B cell (primary cell): ENCODE data around the gene GSTP1. TPM values are rescaled to one million over a fixed set of nuclear protein-coding genes. Genes with fewer than 3 reads are reported as not detected.

Source experiments
- ATAC-seq: fragments of 200-7000 bp; cut with Tn5 transposase; one replicate; pipeline ENCODE4 v1.10.0; 2021; ENCODE audit warnings: low read depth, mild to moderate bottlenecking, moderate number of reproducible peaks, moderate library complexity
- CTCF ChIA-PET: fragments of 350-600 bp; sonication (Branson Sonifier 250); formaldehyde crosslinking; loops from one replicate; lab custom pipeline; 2021; ENCODE audit warnings: antibody characterized with exemption, inconsistent platforms; lab: Charles Lee
- POLR2A ChIA-PET: fragments of 350-600 bp; sonication (Branson Sonifier 250); formaldehyde crosslinking; loops from one replicate; lab custom pipeline; 2021; ENCODE audit warnings: antibody characterized with exemption; lab: Charles Lee
- DNase-seq: peaks from one replicate; pipeline ENCODE4 v3.0.0; 2013
- H2AFZ ChIP-seq: 2 replicates; pipeline ENCODE4 v1.6.1; 2012; ENCODE audit warnings: mild to moderate bottlenecking, low read depth, low read length; ENCODE audit not compliant: insufficient read depth, poor library complexity, severe bottlenecking
- H3K27ac ChIP-seq, 2 donors: 1 replicate in 1 of 2; 2 replicates in 1 of 2; pipeline ENCODE4 v1.5.1; 2012 to 2013; ENCODE audit warnings: low read length in 2 of 2, mild to moderate bottlenecking in 2 of 2, moderate library complexity in 1 of 2
- H3K27me3 ChIP-seq, 4 experiments: fragments of 200-600 bp in 1 of 4; sonication (generic) in 1 of 4; replicated peaks in 1 of 4; 1 replicate in 2 of 4; 2 replicates in 2 of 4; pipeline versions ENCODE4 v1.6.1 to v1.7.0; 2013 to 2016; ENCODE audit warnings: low read length in 3 of 4, mild to moderate bottlenecking in 2 of 4, mixed read lengths in 1 of 4, moderate library complexity in 1 of 4; ENCODE audit not compliant: insufficient read depth in 4 of 4, control insufficient read depth in 3 of 4; ENCODE audit errors: control extremely low read depth in 1 of 4
- H3K36me3 ChIP-seq, 2 experiments: replicated peaks in 1 of 2; 1 replicate in 1 of 2; 2 replicates in 1 of 2; pipeline versions ENCODE4 v1.6.1 to v1.7.1; 2013; ENCODE audit warnings: low read length in 1 of 2; ENCODE audit not compliant: insufficient read depth in 2 of 2, control insufficient read depth in 1 of 2; ENCODE audit errors: control extremely low read depth in 1 of 2, extremely low read depth in 1 of 2
- H3K4me1 ChIP-seq, 2 donors: fragments of 200-600 bp in 1 of 2; sonication (generic) in 1 of 2; 1 replicate in 1 of 2; 2 replicates in 1 of 2; pipeline versions ENCODE4 v1.5.1 to v1.6.1; 2013 to 2017; ENCODE audit warnings: low read length in 2 of 2; ENCODE audit not compliant: control insufficient read depth in 2 of 2, insufficient read depth in 2 of 2
- H3K4me2 ChIP-seq: replicated peaks from 2 replicates; pipeline ENCODE3; 2012; ENCODE audit warnings: mild to moderate bottlenecking, low read depth, low read length; ENCODE audit not compliant: poor library complexity, severe bottlenecking
- H3K4me3 ChIP-seq, 5 experiments: fragments of 200-600 bp in 1 of 5; sonication (generic) in 1 of 5; 1 replicate in 3 of 5; 2 replicates in 2 of 5; pipeline versions ENCODE4 v1.5.1 to v1.7.0; 2011 to 2016; ENCODE audit warnings: low read length in 4 of 5, mild to moderate bottlenecking in 4 of 5, low read depth in 2 of 5, control low read depth in 1 of 5, moderate library complexity in 1 of 5; ENCODE audit not compliant: insufficient read depth in 1 of 5; ENCODE audit errors: control extremely low read depth in 1 of 5, extremely low read depth in 1 of 5
- H3K79me2 ChIP-seq: fragments of 200-600 bp; sonication (generic); one replicate; pipeline ENCODE4 v1.6.0; 2016; ENCODE audit warnings: low read length; ENCODE audit not compliant: control insufficient read depth, insufficient read depth
- H3K9ac ChIP-seq: fragments of 200-600 bp; sonication (generic); 2 replicates; pipeline ENCODE4 v1.6.1; 2017; ENCODE audit warnings: mild to moderate bottlenecking, low read length, moderate library complexity
- H3K9me3 ChIP-seq, 3 donors: one replicate each; pipeline versions ENCODE4 v1.6.1 to v1.7.1; 2013; ENCODE audit warnings: low read length in 2 of 3; ENCODE audit not compliant: control insufficient read depth in 2 of 3, insufficient read depth in 1 of 3; ENCODE audit errors: control extremely low read depth in 1 of 3
- H4K20me1 ChIP-seq: 2 replicates; pipeline ENCODE4 v1.6.0; 2012; ENCODE audit warnings: mild to moderate bottlenecking, low read length; ENCODE audit not compliant: insufficient read depth, control insufficient read depth, poor library complexity, severe bottlenecking
- H3K27ac Mint-ChIP-seq: one replicate; pipeline ENCODE4 v1.8.0; 2021; ENCODE audit warnings: mixed read lengths
- H3K27me3 Mint-ChIP-seq: one replicate; pipeline ENCODE4 v1.8.0; 2021; ENCODE audit warnings: mixed read lengths
- H3K4me1 Mint-ChIP-seq: one replicate; pipeline ENCODE4 v1.8.0; 2021; ENCODE audit warnings: mixed read lengths
- H3K4me3 Mint-ChIP-seq: one replicate; pipeline ENCODE4 v1.8.0; 2021; ENCODE audit warnings: mixed read lengths
- H3K9me3 Mint-ChIP-seq: one replicate; pipeline ENCODE4 v1.8.0; 2022; ENCODE audit warnings: mixed read lengths; ENCODE audit not compliant: insufficient read depth
- EZH2 ChIP-seq: IDR thresholded peaks from 2 replicates; pipeline ENCODE4 v1.6.1; 2012; ENCODE audit warnings: borderline replicate concordance, low read depth, mild to moderate bottlenecking, moderate library complexity, low read length; ENCODE audit not compliant: insufficient read depth, poor library complexity, severe bottlenecking
- WGBS: methylation state at CpG from one replicate; pipeline ENCODE4 v1.1.5; 2013; ENCODE audit warnings: missing lambda C conversion rate; ENCODE audit not compliant: insufficient coverage; 5-methylcytosine and 5-hydroxymethylcytosine counted together
- intact Hi-C: fragments of 100-400 bp; cut with micrococcal nuclease; formaldehyde crosslinking; loops from one replicate; pipeline ENCODE4 v1.10.0; 2022
- polyA plus RNA-seq: library from polyadenylated mRNA; depleted of rRNA; stranded (reverse); fragments of >200 nt; gene quantifications from 2 replicates; pipeline ENCODE4 v1.2.3, GENCODE V29; 2012
- total RNA-seq, 2 donors: library from RNA; stranded (reverse); fragments of 120-200 nt in 1 of 2; gene quantifications; 1 replicate in 1 of 2; 2 replicates in 1 of 2; pipeline versions ENCODE4 v1.2.3 to v1.2.4, GENCODE V29; 2013 to 2022
- TF ChIP-seq, protein P1 (sequence below): fragments of 200-600 bp; IDR thresholded peaks from one replicate; pipeline ENCODE4 v1.8.0; 2022; ENCODE audit warnings: antibody characterized with exemption, mild to moderate bottlenecking

GSTP1 gene
- total and polyA plus RNA-seq, 2 donors (not counting 1 experiment from before 2014, with no cell fraction given): 200 to 313 TPM

DNA sequence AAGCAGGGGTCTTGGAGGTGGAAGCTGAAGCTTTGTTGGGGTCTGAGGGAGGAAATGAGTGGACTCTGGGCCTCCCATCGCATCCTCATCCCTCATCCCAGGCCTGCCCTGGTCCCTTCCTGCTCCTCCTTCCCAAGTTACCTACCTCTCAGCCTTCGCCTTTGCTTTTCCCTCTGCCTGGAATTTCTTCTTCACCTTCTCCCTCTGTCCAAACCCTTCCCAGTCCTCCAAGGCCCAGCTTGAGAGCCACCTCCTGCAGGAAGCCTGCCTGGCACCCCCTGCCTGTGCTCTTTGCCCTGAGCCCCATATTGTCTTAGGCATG, 48.2 kb downstream of the GSTP1 start:
- H3K27ac Mint-ChIP-seq: peak overlapping the region; percentile 73
- no peak overlapping the region for H3K4me2 ChIP-seq

DNA sequence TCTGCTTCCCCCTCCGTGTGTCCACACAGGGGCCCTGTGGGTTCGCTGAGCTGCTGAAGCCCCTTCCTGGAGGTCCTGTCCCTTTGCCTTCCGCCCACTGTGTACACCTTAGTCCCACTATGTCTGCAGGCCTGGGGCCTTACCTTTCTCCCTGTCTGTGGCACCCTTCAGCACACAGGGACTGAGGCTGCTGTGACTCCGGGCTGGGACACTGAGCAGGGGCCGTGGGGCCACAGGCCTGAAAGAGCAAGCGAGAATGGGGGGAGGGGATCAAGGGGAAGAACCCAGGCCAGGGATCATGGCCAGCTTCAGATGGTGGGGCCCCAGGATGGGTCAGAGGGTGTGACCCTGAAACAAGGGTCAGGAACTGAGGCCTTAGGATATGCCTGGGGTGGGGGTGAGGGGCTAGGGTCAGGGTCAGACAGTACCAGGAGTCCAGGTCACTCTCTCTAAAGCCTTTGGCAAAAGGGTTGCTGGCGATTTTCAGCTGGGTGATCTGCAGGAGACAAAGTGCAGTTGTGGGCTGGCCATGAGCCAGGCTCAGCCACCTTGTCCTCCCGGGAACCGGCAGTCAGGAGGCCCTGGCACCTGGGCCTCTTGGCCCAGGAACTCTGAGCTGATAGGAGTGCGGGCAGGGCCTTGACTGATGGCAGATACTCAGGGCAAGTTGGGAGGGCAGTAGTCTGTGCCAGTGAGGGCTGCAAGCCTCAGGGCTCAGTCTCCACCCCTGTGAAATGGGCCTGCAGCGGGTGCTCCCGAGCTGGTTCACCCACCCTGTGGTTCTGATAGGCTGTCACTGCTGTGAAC, 48.8 kb downstream of the GSTP1 start:
- Histone ChIP-seq H3K27ac (no peak overlapping the region), H2AFZ (no peak overlapping the region), H4K20me1 (peaks cover 9% of the 10 kb centered on the region), H3K36me3 (no peaks in the 10 kb centered on the region), H3K4me3 (no peak overlapping the region), H3K9ac (no peak overlapping the region), H3K4me1 (peaks cover 14 to 19% of the 10 kb centered on the region in 2 donors), H3K79me2 (no peaks in the 10 kb centered on the region), H3K9me3 (no peaks in the 10 kb centered on the region), H3K27me3 (no peaks in the 10 kb centered on the region), H3K4me2 (no peak overlapping the region)
- Mint-ChIP-seq H3K4me3 (peak overlapping the region; percentile 67), H3K9me3 (no peaks in the 10 kb centered on the region), H3K27me3 (no peaks in the 10 kb centered on the region), H3K4me1 (peaks cover 18% of the 10 kb centered on the region), H3K27ac (peak overlapping the region; percentile 73)
- POLR2A ChIA-PET: no interaction called here
- TF ChIP-seq EZH2: no peak
- TF ChIP-seq, protein P1, sequence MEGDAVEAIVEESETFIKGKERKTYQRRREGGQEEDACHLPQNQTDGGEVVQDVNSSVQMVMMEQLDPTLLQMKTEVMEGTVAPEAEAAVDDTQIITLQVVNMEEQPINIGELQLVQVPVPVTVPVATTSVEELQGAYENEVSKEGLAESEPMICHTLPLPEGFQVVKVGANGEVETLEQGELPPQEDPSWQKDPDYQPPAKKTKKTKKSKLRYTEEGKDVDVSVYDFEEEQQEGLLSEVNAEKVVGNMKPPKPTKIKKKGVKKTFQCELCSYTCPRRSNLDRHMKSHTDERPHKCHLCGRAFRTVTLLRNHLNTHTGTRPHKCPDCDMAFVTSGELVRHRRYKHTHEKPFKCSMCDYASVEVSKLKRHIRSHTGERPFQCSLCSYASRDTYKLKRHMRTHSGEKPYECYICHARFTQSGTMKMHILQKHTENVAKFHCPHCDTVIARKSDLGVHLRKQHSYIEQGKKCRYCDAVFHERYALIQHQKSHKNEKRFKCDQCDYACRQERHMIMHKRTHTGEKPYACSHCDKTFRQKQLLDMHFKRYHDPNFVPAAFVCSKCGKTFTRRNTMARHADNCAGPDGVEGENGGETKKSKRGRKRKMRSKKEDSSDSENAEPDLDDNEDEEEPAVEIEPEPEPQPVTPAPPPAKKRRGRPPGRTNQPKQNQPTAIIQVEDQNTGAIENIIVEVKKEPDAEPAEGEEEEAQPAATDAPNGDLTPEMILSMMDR: no peak
- DNase-seq: peak; percentile 25
- WGBS: 72% methylated on average over 10 of the region's 12 CpGs
- intact Hi-C loops: no loop called here
- CTCF ChIA-PET: interaction anchor here (1.6 to 7.5 kb wide), 3 partner anchors 8 to 25 kb away, joined by 3 to 105 read pairs (median 77); partner anchors contain the start of gene ACY3
- ATAC-seq: no peak

More for the DNA sequence above, 48.2 kb downstream of the GSTP1 start:
- Mint-ChIP-seq H3K27me3 (no peaks in the 10 kb centered on the region), H3K4me1 (peaks cover 15% of the 10 kb centered on the region), H3K4me3 (peak overlapping the region; percentile 67), H3K9me3 (no peaks in the 10 kb centered on the region)
- 100% methylated on average over 2 of the region's 2 CpGs for WGBS
- TF ChIP-seq, protein P1: no peak
- no peak for TF ChIP-seq EZH2
- H3K36me3 ChIP-seq: no peaks in the 10 kb centered on the region
- H3K4me3 ChIP-seq: no peak overlapping the region
- no peaks in the 10 kb centered on the region for H3K9me3 ChIP-seq
- H3K4me1 ChIP-seq: peaks cover 14 to 19% of the 10 kb centered on the region in 2 donors
- intact Hi-C loops: no loop called here
- ChIA-PET POLR2A (no interaction called here), CTCF (interaction anchor here (0.6 to 7.5 kb wide), 4 partner anchors 9 to 162 kb away, joined by 3 to 105 read pairs (median 40); partner anchors contain the start of gene ACY3)
- H3K27ac ChIP-seq: no peak overlapping the region
- no peak overlapping the region for H3K9ac ChIP-seq
- no peaks in the 10 kb centered on the region for H3K79me2 ChIP-seq
- peaks cover 9% of the 10 kb centered on the region for H4K20me1 ChIP-seq
- H2AFZ ChIP-seq: no peak overlapping the region
- no peaks in the 10 kb centered on the region for H3K27me3 ChIP-seq
- ATAC-seq (no peak), DNase-seq (peak; percentile 12)
